ENCODE data around the gene ZNF212.

DNA sequence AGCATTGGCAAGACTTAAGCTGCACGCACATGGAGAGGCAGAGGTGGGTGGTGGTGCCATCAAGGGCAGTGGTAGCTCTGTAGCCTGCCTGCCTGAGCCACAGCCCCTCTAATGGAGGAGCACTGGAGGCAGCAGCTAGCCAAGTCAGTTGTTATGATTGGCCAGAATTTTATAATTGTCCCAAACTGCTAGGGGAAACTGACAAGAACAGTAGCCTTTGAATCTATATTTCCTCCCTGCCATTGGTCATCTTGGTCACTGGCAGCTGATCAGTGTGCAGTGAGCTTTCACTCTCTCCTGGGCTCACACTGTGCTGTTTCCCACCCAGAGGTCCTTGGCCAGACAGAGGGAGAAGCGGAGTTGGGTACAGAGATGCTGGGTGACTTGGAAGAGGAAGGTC is 12.9 kb downstream of the ZNF212 start:
- TF ChIP-seq, protein P1, sequence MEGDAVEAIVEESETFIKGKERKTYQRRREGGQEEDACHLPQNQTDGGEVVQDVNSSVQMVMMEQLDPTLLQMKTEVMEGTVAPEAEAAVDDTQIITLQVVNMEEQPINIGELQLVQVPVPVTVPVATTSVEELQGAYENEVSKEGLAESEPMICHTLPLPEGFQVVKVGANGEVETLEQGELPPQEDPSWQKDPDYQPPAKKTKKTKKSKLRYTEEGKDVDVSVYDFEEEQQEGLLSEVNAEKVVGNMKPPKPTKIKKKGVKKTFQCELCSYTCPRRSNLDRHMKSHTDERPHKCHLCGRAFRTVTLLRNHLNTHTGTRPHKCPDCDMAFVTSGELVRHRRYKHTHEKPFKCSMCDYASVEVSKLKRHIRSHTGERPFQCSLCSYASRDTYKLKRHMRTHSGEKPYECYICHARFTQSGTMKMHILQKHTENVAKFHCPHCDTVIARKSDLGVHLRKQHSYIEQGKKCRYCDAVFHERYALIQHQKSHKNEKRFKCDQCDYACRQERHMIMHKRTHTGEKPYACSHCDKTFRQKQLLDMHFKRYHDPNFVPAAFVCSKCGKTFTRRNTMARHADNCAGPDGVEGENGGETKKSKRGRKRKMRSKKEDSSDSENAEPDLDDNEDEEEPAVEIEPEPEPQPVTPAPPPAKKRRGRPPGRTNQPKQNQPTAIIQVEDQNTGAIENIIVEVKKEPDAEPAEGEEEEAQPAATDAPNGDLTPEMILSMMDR (IDR thresholded peaks at IDR 0.05): no peak
- no peak for TF ChIP-seq POLR2A (IDR thresholded peaks at IDR 0.05)

Data from lower leg skin (tissue), 3 donors.